GM18526 (cell line): ENCODE measurements around the gene SMAD9.

Experiments used
- POLR2A ChIP-seq: IDR thresholded peaks from 3 replicates; pipeline ENCODE4 v1.6.1; 2011; ENCODE audit not compliant: insufficient read length; ENCODE audit errors: extremely low read depth

The SMAD9 gene

GRCh38 chr13:36884235-36884634, 35.8 kb downstream of the SMAD9 start:
- TF ChIP-seq POLR2A, result no peak

- TF ChIP-seq POLR2A, result no peak
Measured at GRCh38 chr13:36883824-36884223, 36.2 kb downstream of the SMAD9 start.

- no peak for TF ChIP-seq POLR2A
Measured at GRCh38 chr13:36882829-36883390, 37.1 kb downstream of the SMAD9 start.

GRCh38 chr13:36880961-36881360, 39.1 kb downstream of the SMAD9 start:
- no peak for TF ChIP-seq POLR2A

GRCh38 chr13:36879218-36879938, 40.7 kb downstream of the SMAD9 start:
- TF ChIP-seq POLR2A, result no peak

GRCh38 chr13:36875961-36876360, 44.1 kb downstream of the SMAD9 start:
- TF ChIP-seq POLR2A, result no peak

- TF ChIP-seq POLR2A, result no peak
Measured at GRCh38 chr13:36875431-36875830, 44.6 kb downstream of the SMAD9 start.

GRCh38 chr13:36872621-36873020, 47.4 kb downstream of the SMAD9 start:
- TF ChIP-seq POLR2A, result no peak

GRCh38 chr13:36870050-36870692, 49.9 kb downstream of the SMAD9 start:
- TF ChIP-seq POLR2A, result no peak

GRCh38 chr13:36866232-36866631, 53.8 kb downstream of the SMAD9 start:
- no peak for TF ChIP-seq POLR2A

- no peak for TF ChIP-seq POLR2A
Measured at GRCh38 chr13:36865265-36865664, 54.8 kb downstream of the SMAD9 start.

GRCh38 chr13:36862722-36863121, 57.3 kb downstream of the SMAD9 start:
- TF ChIP-seq POLR2A, result no peak

- TF ChIP-seq POLR2A, result no peak
Measured at GRCh38 chr13:36862002-36862685, 57.9 kb downstream of the SMAD9 start.

- no peak for TF ChIP-seq POLR2A
Measured at GRCh38 chr13:36859259-36859658, 60.8 kb downstream of the SMAD9 start.

GRCh38 chr13:36858290-36858689, 61.7 kb downstream of the SMAD9 start:
- TF ChIP-seq POLR2A, result no peak

GRCh38 chr13:36857253-36857652, 62.8 kb downstream of the SMAD9 start:
- no peak for TF ChIP-seq POLR2A
